ENCODE measurements around the gene TRIM33. TPM values are rescaled to one million over a fixed set of nuclear protein-coding genes. Genes with fewer than 3 reads are reported as not detected.

Gene TRIM33
- total and polyA plus RNA-seq, 10 of the 15 experiments (the other 5 are each of a cell fraction or from before 2014, with no cell fraction given) = 9.0 to 40.3 (median 22.0) TPM

GRCh38 chr1:114466334-114467014, 44.5 kb downstream of the TRIM33 start:
- 97% methylated on average over 14 of the region's 14 CpGs for WGBS (ENCODE audit: insufficient coverage, insufficient replicate concordance, low lambda C conversion rate, missing lambda C conversion rate)
- H3K79me2 ChIP-seq (ENCODE audit: control insufficient read depth, insufficient read depth, low read length) = peaks cover 37% of the 10 kb centered on the region
- H3K4me1 ChIP-seq (ENCODE audit: control insufficient read depth, insufficient read depth, low read length) = peaks cover 12% of the 10 kb centered on the region
- intact Hi-C loops (cut with micrococcal nuclease; ENCODE audit: unreplicated experiment) = no loop called here
- no peak overlapping the region for H2AFZ ChIP-seq (ENCODE audit: control insufficient read depth, low read depth, low read length)
- RAD21 ChIA-PET (ENCODE audit: unreplicated experiment) = interaction anchor here (1.1 kb wide), 1 partner anchor 41 kb away, joined by 4 read pairs; no protein-coding TSS in a partner anchor
- H3K4me2 ChIP-seq (ENCODE audit: control insufficient read depth, insufficient read depth) = no peak overlapping the region
- H3K36me3 ChIP-seq (ENCODE audit: control insufficient read depth in 2 of 2, insufficient read depth in 2 of 2, low read length in 1 of 2) = no peaks in the 10 kb centered on the region; a peak in 3 of 4 replicates
- CTCF ChIA-PET = interaction anchor here (0.8 to 2.2 kb wide), 5 partner anchors 10 to 93 kb away, joined by 3 to 7 read pairs (median 5); no protein-coding TSS in a partner anchor
- no TSS peak for BruUV-seq (replicated peaks)
- no peaks in the 10 kb centered on the region for H3K27me3 ChIP-seq (replicated peaks in 1 of 2; ENCODE audit: control insufficient read depth in 2 of 2, insufficient read depth in 2 of 2, low read length in 1 of 2)
- POLR2A ChIA-PET = no interaction called here
- SMC1A ChIA-PET (ENCODE audit: uncharacterized antibody, unreplicated experiment) = interaction anchor here (1.1 to 2.6 kb wide), 6 partner anchors 7 to 46 kb away, joined by 3 to 13 read pairs (median 4); no protein-coding TSS in a partner anchor
- no peak overlapping the region for H3K27ac ChIP-seq (ENCODE audit: control insufficient read depth, insufficient read depth)
- in situ Hi-C loops (cut with MboI) = no loop called here
- H4K20me1 ChIP-seq (ENCODE audit: control insufficient read depth, insufficient read depth) = no peaks in the 10 kb centered on the region
- H3K9me3 ChIP-seq (replicated peaks; ENCODE audit: control insufficient read depth, insufficient read depth, low read length) = no peaks in the 10 kb centered on the region
- FAIRE-seq (no peak), DNase-seq (ENCODE audit: low read depth, low spot score) (no peak), ATAC-seq (peak; percentile 61)
- no peak overlapping the region for H3K4me3 ChIP-seq
- TF ChIP-seq EED (IDR thresholded peaks at IDR 0.05; ENCODE audit: low read depth) (no peak), ZBTB11 (CRISPR knock-in tag; IDR thresholded peaks at IDR 0.05) (no peak), GABPA (IDR thresholded peaks at IDR 0.05; ENCODE audit: low read depth) (no peak), ZNF622 (IDR thresholded peaks at IDR 0.05) (no peak), SREBF1 (IDR thresholded peaks at IDR 0.05; ENCODE audit: low read length) (no peak), RELA (IDR thresholded peaks at IDR 0.05; ENCODE audit: borderline replicate concordance, partially characterized antibody) (no peak), YY1 (IDR thresholded peaks at IDR 0.05; ENCODE audit: low read depth, low read length) (no peak)
- no peak overlapping the region for H3K9ac ChIP-seq (ENCODE audit: control insufficient read depth, insufficient read depth, low read length)
